ENCODE results near the gene PIK3C2G.

- TF ChIP-seq CTCF (conservative IDR thresholded peaks at IDR 0.05; ENCODE audit: low read depth, low read length) (no peak), EZH2 (IDR thresholded peaks at IDR 0.05; ENCODE audit: low read length, unreplicated experiment) (no peak)
These were observed 201.1 kb downstream of the PIK3C2G start for GRCh38 chr12:18462442-18462841.

Data from PC-3 (cell line).